ENCODE data around the gene CUX1. TPM values are rescaled to one million over a fixed set of nuclear protein-coding genes. Genes with fewer than 3 reads are reported as not detected.

The CUX1 gene
- total and polyA plus RNA-seq, 2 of the 13 experiments (the other 11 are each of a cell fraction or from before 2014, with no cell fraction given): 13.7 to 14.9 TPM

- Histone ChIP-seq H3K4me3 (replicated peaks in 1 of 3; ENCODE audit: insufficient read depth in 1 of 3, low read depth in 2 of 3, low read length in 3 of 3) (no peak overlapping the region), H3K4me1 (ENCODE audit: insufficient read depth, low read length) (no peaks in the 10 kb centered on the region), H2AFZ (ENCODE audit: low read length) (no peak overlapping the region), H3K9me3 (ENCODE audit: low read length) (no peaks in the 10 kb centered on the region), H4K20me1 (ENCODE audit: insufficient read depth, low read length) (no peaks in the 10 kb centered on the region), H3K9ac (ENCODE audit: insufficient read depth, low read depth, low read length) (no peak overlapping the region), H3K36me3 (replicated peaks in 1 of 2; ENCODE audit: control insufficient read depth in 1 of 2, insufficient read depth in 2 of 2, low read length in 2 of 2) (peaks cover 4 to 15% of the 10 kb centered on the region in 2 experiments; a peak in 3 of 5 replicates), H3K4me2 (ENCODE audit: low read depth, low read length) (no peak overlapping the region), H3K27ac (ENCODE audit: extremely low read length, insufficient read depth, low read length) (no peak overlapping the region), H3K27me3 (ENCODE audit: control insufficient read depth in 1 of 2, insufficient read depth in 2 of 2, low read length in 2 of 2) (no peaks in the 10 kb centered on the region), H3K79me2 (ENCODE audit: insufficient read depth, low read length) (no peaks in the 10 kb centered on the region)
- FAIRE-seq (no peak), DNase-seq (ENCODE audit: low spot score) (no peak), ATAC-seq (no peak)
- ChIA-PET POLR2A (no interaction called here), CTCF (ENCODE audit: low intra/inter-chr PET ratio, low total read pairs) (no interaction called here)
- in situ Hi-C loops (cut with HindIII; ENCODE audit: extremely low pct_ligation_motif_present, low pct_unique_long_range_greater_than_20kb) (no loop called here), intact Hi-C loops (cut with micrococcal nuclease; ENCODE audit: unreplicated experiment) (no loop called here)
- no TSS peak for BruUV-seq (replicated peaks)
- WGBS (ENCODE audit: low lambda C conversion rate): 95% methylated on average over 20 of the region's 20 CpGs
- no peak for TF ChIP-seq KLF15 (CRISPR knock-in tag; IDR thresholded peaks at IDR 0.05; ENCODE audit: borderline replicate concordance)
- no peak for TF ChIP-seq LCORL (IDR thresholded peaks at IDR 0.05)
- TF ChIP-seq LCORL (CRISPR knock-in tag; IDR thresholded peaks at IDR 0.05): no peak
- TF ChIP-seq PPARG (CRISPR knock-in tag; conservative IDR thresholded peaks at IDR 0.05): no peak
- no peak for TF ChIP-seq HOXA9 (CRISPR knock-in tag; IDR thresholded peaks at IDR 0.05; ENCODE audit: borderline replicate concordance)
- TF ChIP-seq ZNF629 (CRISPR knock-in tag; conservative IDR thresholded peaks at IDR 0.05): no peak
- no peak for TF ChIP-seq MAFK (conservative IDR thresholded peaks at IDR 0.05 in 1 of 2, IDR thresholded peaks at IDR 0.05 in 1 of 2; ENCODE audit: low read length in 2 of 2)
- TF ChIP-seq ZNF275 (CRISPR knock-in tag; IDR thresholded peaks at IDR 0.05; ENCODE audit: borderline replicate concordance): no peak
- TF ChIP-seq, protein P1, sequence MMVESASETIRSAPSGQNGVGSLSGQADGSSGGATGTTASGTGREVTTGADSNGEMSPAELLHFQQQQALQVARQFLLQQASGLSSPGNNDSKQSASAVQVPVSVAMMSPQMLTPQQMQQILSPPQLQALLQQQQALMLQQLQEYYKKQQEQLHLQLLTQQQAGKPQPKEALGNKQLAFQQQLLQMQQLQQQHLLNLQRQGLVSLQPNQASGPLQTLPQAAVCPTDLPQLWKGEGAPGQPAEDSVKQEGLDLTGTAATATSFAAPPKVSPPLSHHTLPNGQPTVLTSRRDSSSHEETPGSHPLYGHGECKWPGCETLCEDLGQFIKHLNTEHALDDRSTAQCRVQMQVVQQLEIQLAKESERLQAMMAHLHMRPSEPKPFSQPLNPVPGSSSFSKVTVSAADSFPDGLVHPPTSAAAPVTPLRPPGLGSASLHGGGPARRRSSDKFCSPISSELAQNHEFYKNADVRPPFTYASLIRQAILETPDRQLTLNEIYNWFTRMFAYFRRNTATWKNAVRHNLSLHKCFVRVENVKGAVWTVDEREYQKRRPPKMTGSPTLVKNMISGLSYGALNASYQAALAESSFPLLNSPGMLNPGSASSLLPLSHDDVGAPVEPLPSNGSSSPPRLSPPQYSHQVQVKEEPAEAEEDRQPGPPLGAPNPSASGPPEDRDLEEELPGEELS (CRISPR knock-in tag; IDR thresholded peaks at IDR 0.05): no peak
- TF ChIP-seq NBN (conservative IDR thresholded peaks at IDR 0.05): no peak
- TF ChIP-seq CBX5 (CRISPR knock-in tag; IDR thresholded peaks at IDR 0.05; ENCODE audit: borderline replicate concordance): no peak
Observed at GRCh38 chr7:102220960-102221800, 403.8 kb downstream of the CUX1 start.
